ENCODE data around the gene NUB1. TPM values are rescaled to one million over a fixed set of nuclear protein-coding genes. Genes with fewer than 3 reads are reported as not detected.
"Not testable (repeated sequence)": the region's sequence is repeated elsewhere in the genome, so short reads cannot be mapped to it uniquely, and the experiment has no call there.

The NUB1 gene, protein sequence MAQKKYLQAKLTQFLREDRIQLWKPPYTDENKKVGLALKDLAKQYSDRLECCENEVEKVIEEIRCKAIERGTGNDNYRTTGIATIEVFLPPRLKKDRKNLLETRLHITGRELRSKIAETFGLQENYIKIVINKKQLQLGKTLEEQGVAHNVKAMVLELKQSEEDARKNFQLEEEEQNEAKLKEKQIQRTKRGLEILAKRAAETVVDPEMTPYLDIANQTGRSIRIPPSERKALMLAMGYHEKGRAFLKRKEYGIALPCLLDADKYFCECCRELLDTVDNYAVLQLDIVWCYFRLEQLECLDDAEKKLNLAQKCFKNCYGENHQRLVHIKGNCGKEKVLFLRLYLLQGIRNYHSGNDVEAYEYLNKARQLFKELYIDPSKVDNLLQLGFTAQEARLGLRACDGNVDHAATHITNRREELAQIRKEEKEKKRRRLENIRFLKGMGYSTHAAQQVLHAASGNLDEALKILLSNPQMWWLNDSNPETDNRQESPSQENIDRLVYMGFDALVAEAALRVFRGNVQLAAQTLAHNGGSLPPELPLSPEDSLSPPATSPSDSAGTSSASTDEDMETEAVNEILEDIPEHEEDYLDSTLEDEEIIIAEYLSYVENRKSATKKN
- 10 to 100 TPM; 36.9 to 70.3 TPM for total RNA-seq

GRCh38 chr7:151341357-151342101 lies at the start of gene NUB1:
TSS of gene NUB1 (plus strand) at chr7:151341812. CDS start at chr7:151345350, 3,538 bp downstream.
- Mint-ChIP-seq H3K27ac (peak within 1 kb of the TSS; percentile 84), H3K4me1 (peaks cover 32% of the 10 kb centered on the region), H3K4me3 (peak within 1 kb of the TSS; percentile 78), H3K27me3 (no peaks in the 10 kb centered on the region), H3K36me3 (ENCODE audit: low read depth) (peaks cover 30% of the 10 kb centered on the region), H3K9me3 (peaks cover 4% of the 10 kb centered on the region)
- ATAC-seq (replicated peaks), result peak; percentile 80

- Mint-ChIP-seq H3K27ac (no peak overlapping the region), H3K36me3 (ENCODE audit: low read depth) (no peaks in the 10 kb centered on the region), H3K27me3 (peaks cover 4% of the 10 kb centered on the region), H3K4me3 (no peak overlapping the region), H3K4me1 (no peaks in the 10 kb centered on the region), H3K9me3 (no peaks in the 10 kb centered on the region)
- ATAC-seq (replicated peaks), result no peak
Observed at GRCh38 chr7:151292850-151293249, 48.8 kb upstream of the NUB1 start.

DNA sequence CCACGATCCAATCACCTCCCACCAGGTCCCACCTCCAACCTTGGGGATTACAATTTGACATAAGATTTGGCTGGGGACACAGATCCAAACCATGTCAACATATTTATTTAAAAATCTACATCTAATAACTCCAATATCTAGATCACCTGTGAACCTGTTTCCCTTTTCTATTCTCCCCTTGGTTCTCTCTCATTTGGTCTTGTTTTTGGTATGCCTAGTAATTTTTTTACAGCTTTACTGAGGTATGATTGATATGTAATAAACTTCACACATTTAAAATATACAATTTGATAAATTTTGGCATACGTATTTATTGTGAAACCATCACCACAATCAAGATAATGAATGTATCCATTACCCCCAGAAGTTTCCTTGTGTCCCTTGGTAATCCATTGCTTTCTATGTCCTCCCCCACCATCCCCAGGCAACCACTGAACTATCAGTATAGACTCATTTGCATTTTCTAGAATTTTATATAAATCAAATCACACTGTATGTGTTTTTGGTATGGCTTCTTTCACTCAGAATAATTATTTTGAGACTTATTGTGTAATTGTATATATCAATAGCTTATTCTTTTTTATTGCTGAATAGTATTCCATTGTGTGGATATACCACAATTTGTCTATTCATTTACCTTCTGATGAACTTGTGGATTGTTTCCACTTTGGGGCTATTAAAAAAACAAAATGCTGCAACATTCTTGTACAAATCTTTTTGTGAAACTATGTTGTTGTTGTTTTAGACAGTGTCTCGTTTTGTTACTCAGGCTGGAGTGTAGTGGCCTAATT lies 45.2 kb upstream of the NUB1 start:
- H3K36me3 Mint-ChIP-seq (ENCODE audit: low read depth), result no peaks in the 10 kb centered on the region
- no peaks in the 10 kb centered on the region for H3K9me3 Mint-ChIP-seq
- peaks cover 7% of the 10 kb centered on the region for H3K27me3 Mint-ChIP-seq
- H3K4me1 Mint-ChIP-seq, result no peaks in the 10 kb centered on the region
- no peak for ATAC-seq (replicated peaks)
- no peak overlapping the region for H3K4me3 Mint-ChIP-seq
- no peak overlapping the region for H3K27ac Mint-ChIP-seq

- no peaks in the 10 kb centered on the region for H3K9me3 Mint-ChIP-seq
- no peak for ATAC-seq (replicated peaks)
- H3K36me3 Mint-ChIP-seq (ENCODE audit: low read depth), result no peaks in the 10 kb centered on the region
- no peak overlapping the region for H3K27ac Mint-ChIP-seq
- no peaks in the 10 kb centered on the region for H3K4me1 Mint-ChIP-seq
- H3K4me3 Mint-ChIP-seq, result no peak overlapping the region
- peaks cover 12% of the 10 kb centered on the region for H3K27me3 Mint-ChIP-seq
Observed at GRCh38 chr7:151298765-151299164, 42.8 kb upstream of the NUB1 start.

- Mint-ChIP-seq H3K4me3 (no peak overlapping the region), H3K4me1 (no peaks in the 10 kb centered on the region), H3K36me3 (ENCODE audit: low read depth) (no peaks in the 10 kb centered on the region), H3K9me3 (no peaks in the 10 kb centered on the region), H3K27me3 (peaks cover 12% of the 10 kb centered on the region), H3K27ac (no peak overlapping the region)
- no peak for ATAC-seq (replicated peaks)
Observed at GRCh38 chr7:151299530-151299929, 42.1 kb upstream of the NUB1 start.

GRCh38 chr7:151299940-151300645 lies 41.5 kb upstream of the NUB1 start:
- peaks cover 14% of the 10 kb centered on the region for H3K27me3 Mint-ChIP-seq
- H3K9me3 Mint-ChIP-seq, result no peaks in the 10 kb centered on the region
- no peaks in the 10 kb centered on the region for H3K4me1 Mint-ChIP-seq
- no peaks in the 10 kb centered on the region for H3K36me3 Mint-ChIP-seq (ENCODE audit: low read depth)
- H3K4me3 Mint-ChIP-seq, result no peak overlapping the region
- no peak overlapping the region for H3K27ac Mint-ChIP-seq
- no peak for ATAC-seq (replicated peaks)

- no peak overlapping the region for H3K27ac Mint-ChIP-seq
- no peaks in the 10 kb centered on the region for H3K36me3 Mint-ChIP-seq (ENCODE audit: low read depth)
- H3K4me1 Mint-ChIP-seq, result no peaks in the 10 kb centered on the region
- H3K9me3 Mint-ChIP-seq, result no peaks in the 10 kb centered on the region
- peaks cover 21% of the 10 kb centered on the region for H3K27me3 Mint-ChIP-seq
- no peak overlapping the region for H3K4me3 Mint-ChIP-seq
- no peak for ATAC-seq (replicated peaks)
Observed at GRCh38 chr7:151301471-151302462, 39.8 kb upstream of the NUB1 start.

DNA sequence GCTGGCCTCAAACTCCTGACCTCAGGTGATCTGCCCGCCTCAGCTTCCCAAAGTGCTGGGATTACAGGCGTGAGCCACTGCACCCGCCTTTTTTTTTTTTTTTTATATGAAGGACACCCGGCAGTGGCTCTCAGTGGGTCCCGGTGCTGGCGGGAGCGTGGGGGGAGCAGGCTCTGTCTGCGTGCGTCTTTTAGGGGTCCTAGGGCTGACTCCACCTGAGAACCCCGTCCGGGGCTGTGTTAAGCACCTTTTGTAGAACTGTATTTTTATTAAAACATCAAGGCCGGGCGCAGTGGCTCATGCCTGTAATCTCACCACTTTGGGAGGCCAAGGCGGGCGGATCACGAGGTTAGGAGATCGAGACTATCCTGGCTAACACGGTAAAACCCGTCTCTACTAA lies 37.4 kb upstream of the NUB1 start:
- not testable (repeated sequence) for H3K4me1 Mint-ChIP-seq; H3K36me3 Mint-ChIP-seq (ENCODE audit: low read depth); H3K27ac Mint-ChIP-seq; H3K9me3 Mint-ChIP-seq; ATAC-seq (replicated peaks)
- peaks cover 24% of the 10 kb centered on the region for H3K27me3 Mint-ChIP-seq
- peak overlapping the region; percentile 55 for H3K4me3 Mint-ChIP-seq

DNA sequence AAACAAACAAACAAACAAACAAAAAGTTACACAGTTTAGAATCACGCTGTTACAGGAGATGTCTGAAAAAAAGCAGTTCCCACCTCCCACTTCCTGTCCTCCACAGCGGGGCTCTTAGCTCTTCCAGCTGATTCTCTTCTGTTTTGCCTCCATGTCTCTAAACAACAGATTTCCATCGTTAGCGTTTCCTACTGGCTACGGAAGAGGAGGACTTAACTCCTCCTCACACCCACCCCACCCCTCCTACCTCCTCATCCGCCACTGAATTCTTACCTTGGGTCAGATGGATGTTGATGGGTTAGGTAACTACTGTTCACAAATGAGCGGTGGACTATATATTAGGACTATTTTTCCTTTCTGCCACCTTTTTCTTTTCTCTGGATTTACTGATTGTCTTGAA lies 36.8 kb upstream of the NUB1 start:
- Mint-ChIP-seq H3K27ac (no peak overlapping the region), H3K4me3 (peak overlapping the region; percentile 31)
- ATAC-seq (replicated peaks), result no peak

GRCh38 chr7:151306374-151306773 lies 35.2 kb upstream of the NUB1 start:
- Mint-ChIP-seq H3K27ac (no peak overlapping the region), H3K27me3 (peaks cover 21% of the 10 kb centered on the region)

More for the DNA sequence above, 36.8 kb upstream of the NUB1 start:
- Mint-ChIP-seq H3K36me3 (ENCODE audit: low read depth) (no peaks in the 10 kb centered on the region), H3K4me1 (no peaks in the 10 kb centered on the region), H3K27me3 (peaks cover 21% of the 10 kb centered on the region), H3K9me3 (no peaks in the 10 kb centered on the region)

DNA sequence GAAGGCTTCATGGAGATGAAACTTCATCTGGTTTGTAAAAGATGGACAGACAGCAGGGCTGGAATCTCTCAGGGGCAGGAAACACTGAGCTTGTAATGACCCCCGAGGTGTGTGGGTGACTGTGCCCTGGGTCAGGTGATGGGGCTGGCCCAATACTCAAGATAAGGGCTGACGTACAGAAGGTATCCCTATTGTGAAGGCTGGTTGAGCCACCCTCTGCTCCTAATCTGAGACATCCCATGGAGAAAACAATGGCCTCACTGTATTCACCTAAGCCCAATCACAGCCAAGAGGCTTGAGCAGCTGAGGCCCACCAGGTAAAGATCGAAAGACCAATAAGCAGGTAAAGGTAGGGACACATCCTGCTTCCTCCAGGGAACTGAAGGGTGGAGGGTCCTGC lies 34.8 kb upstream of the NUB1 start:
- Mint-ChIP-seq H3K36me3 (ENCODE audit: low read depth) (no peaks in the 10 kb centered on the region), H3K9me3 (no peaks in the 10 kb centered on the region), H3K4me3 (no peak overlapping the region), H3K27ac (no peak overlapping the region), H3K4me1 (no peaks in the 10 kb centered on the region), H3K27me3 (peaks cover 18% of the 10 kb centered on the region)
- ATAC-seq (replicated peaks), result no peak

More at GRCh38 chr7:151306374-151306773, 35.2 kb upstream of the NUB1 start:
- Mint-ChIP-seq H3K4me3 (no peak overlapping the region), H3K36me3 (ENCODE audit: low read depth) (no peaks in the 10 kb centered on the region), H3K9me3 (no peaks in the 10 kb centered on the region), H3K4me1 (no peaks in the 10 kb centered on the region)
- no peak for ATAC-seq (replicated peaks)

DNA sequence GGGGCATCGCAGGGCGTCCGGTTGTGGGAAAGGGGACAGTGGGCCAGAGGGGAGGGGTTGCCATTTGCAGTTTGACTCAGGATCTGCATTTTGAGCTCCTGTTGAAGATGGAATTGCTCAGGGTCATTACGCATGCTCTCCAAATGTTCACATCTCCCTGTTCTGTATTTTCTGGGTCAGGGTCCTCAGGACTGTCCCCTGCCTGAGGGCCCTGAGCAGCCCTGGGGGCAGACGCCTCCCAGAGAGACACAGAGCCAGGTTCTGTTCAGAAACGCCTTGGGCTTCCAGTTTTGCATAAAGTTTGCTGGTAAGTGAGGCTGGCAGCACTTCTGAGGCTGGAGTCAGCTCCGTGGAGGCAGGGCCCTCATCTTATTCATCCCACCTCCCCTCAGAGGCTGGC lies 34.1 kb upstream of the NUB1 start:
- Mint-ChIP-seq H3K36me3 (ENCODE audit: low read depth) (no peaks in the 10 kb centered on the region), H3K4me1 (no peaks in the 10 kb centered on the region), H3K27me3 (peaks cover 16% of the 10 kb centered on the region), H3K27ac (no peak overlapping the region), H3K9me3 (no peaks in the 10 kb centered on the region), H3K4me3 (no peak overlapping the region)
- ATAC-seq (replicated peaks), result no peak

- no peaks in the 10 kb centered on the region for H3K9me3 Mint-ChIP-seq
- H3K27me3 Mint-ChIP-seq, result peaks cover 16% of the 10 kb centered on the region
- no peak for ATAC-seq (replicated peaks)
- no peak overlapping the region for H3K4me3 Mint-ChIP-seq
- no peaks in the 10 kb centered on the region for H3K4me1 Mint-ChIP-seq
- no peak overlapping the region for H3K27ac Mint-ChIP-seq
- no peaks in the 10 kb centered on the region for H3K36me3 Mint-ChIP-seq (ENCODE audit: low read depth)
Observed at GRCh38 chr7:151308256-151308655, 33.4 kb upstream of the NUB1 start.

Measured in activated T-helper 17 cell treated with anti-CD3 and anti-CD28 coated beads, Interleukin-2, amount 50 U/mL, for 72 hours (primary cell).